ENCODE results near the gene KSR1. TPM values are rescaled to one million over a fixed set of nuclear protein-coding genes. Genes with fewer than 3 reads are reported as not detected.
A peak's percentile ranks its signal among the peaks of the same experiment; 100 is the strongest.

KSR1 gene
- total and polyA plus RNA-seq, 2 of the 4 experiments (the other 2 are of a cell fraction) = 12.5 to 21.9 TPM

DNA sequence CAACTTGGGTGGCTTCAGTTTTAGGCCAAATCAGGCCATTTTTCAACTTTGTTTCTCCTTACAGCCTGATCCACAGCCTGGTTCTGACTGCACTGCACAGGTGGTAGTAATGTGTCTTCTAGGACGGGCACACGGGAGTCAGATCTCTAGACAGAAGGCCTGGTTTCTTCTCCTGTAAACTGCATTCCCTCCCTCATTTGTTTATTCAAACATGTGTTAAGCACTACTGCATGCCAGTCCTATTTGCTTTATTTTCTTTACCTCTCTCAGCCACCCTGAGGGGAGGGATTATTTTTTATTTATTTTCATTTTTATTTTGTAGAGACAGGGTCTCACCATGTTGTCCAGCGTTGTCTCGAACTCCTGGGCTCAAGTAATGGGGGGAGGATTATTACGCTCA is 6.3 kb upstream of the KSR1 start:
- POLR2A ChIA-PET (ENCODE audit: unreplicated experiment) = no interaction called here
- CTCF ChIA-PET = no interaction called here
- Histone ChIP-seq H2BK20ac (ENCODE audit: low read depth, low read length) (peak overlapping the region; percentile 27; the same call in 1 of the 2 replicates), H3K79me1 (ENCODE audit: low read depth in 1 of 2, low read length in 2 of 2) (no peaks in the 10 kb centered on the region), H2AK5ac (ENCODE audit: low read depth, low read length) (peak overlapping the region; percentile 86), H3K9ac (ENCODE audit: low read depth, low read length) (no peak overlapping the region), H4K5ac (ENCODE audit: low read depth, low read length) (no peak overlapping the region), H3K4ac (ENCODE audit: low read depth, low read length) (peak overlapping the region; percentile 34; the same call in 1 of the 2 replicates), H3K9me3 (ENCODE audit: control insufficient read depth, insufficient read depth, low read length) (no peaks in the 10 kb centered on the region), H2BK120ac (ENCODE audit: low read depth, low read length) (peak overlapping the region; percentile 36), H2AFZ (replicated peaks; ENCODE audit: low read length, poor library complexity) (no peak overlapping the region), H3K56ac (ENCODE audit: extremely low read depth, insufficient read depth, low read length) (no peak overlapping the region), H4K20me1 (ENCODE audit: insufficient read depth, low read length) (peaks cover 4% of the 10 kb centered on the region; the same call in 1 of the 2 replicates), H3K4me2 (ENCODE audit: low read depth, low read length) (no peak overlapping the region), H3K14ac (replicated peaks; ENCODE audit: low read depth, low read length) (peak overlapping the region; percentile 53; the same call in 1 of the 2 replicates), H3K4me1 (ENCODE audit: control insufficient read depth, insufficient read depth, low read length) (peaks cover 24% of the 10 kb centered on the region), H3K9me1 (ENCODE audit: insufficient read depth, low read length) (peaks cover 16% of the 10 kb centered on the region), H3K27ac (ENCODE audit: insufficient read depth, low read length) (no peak overlapping the region), H3K4me3 (ENCODE audit: insufficient read depth, low read depth, low read length) (no peak overlapping the region), H3K27me3 (ENCODE audit: control insufficient read depth, insufficient read depth, low read length) (no peaks in the 10 kb centered on the region), H4K8ac (ENCODE audit: low read depth in 2 of 2, low read length in 2 of 2) (peak overlapping the region in 1 of 2 experiments; percentile 17; a peak in 1 of 4 replicates), H3K23ac (ENCODE audit: low read depth, low read length) (no peak overlapping the region; the same call in 1 of the 2 replicates), H4K91ac (ENCODE audit: insufficient read depth, low read depth, low read length) (peak overlapping the region; percentile 78), H2AK9ac (replicated peaks; ENCODE audit: low read depth, low read length, poor library complexity) (no peak overlapping the region), H2BK5ac (ENCODE audit: low read depth, low read length, poor library complexity, severe bottlenecking) (no peak overlapping the region), H3K36me3 (ENCODE audit: control insufficient read depth, insufficient read depth, low read length) (no peaks in the 10 kb centered on the region), H3K18ac (ENCODE audit: low read depth, low read length) (no peak overlapping the region; the same call in 1 of the 2 replicates), H2BK15ac (ENCODE audit: low read depth, low read length) (peak overlapping the region; percentile 85; the same call in 1 of the 3 replicates)
- TF ChIP-seq BHLHE40 (IDR thresholded peaks at IDR 0.05; ENCODE audit: low read depth, low read length) (no peak), NFE2L2 (IDR thresholded peaks at IDR 0.05; ENCODE audit: low read depth, low read length) (no peak), RAD21 (IDR thresholded peaks at IDR 0.05; ENCODE audit: low read length) (no peak), MAZ (IDR thresholded peaks at IDR 0.05; ENCODE audit: borderline replicate concordance, low read depth, low read length) (no peak), POLR2A (IDR thresholded peaks at IDR 0.05; ENCODE audit: low read depth, low read length) (no peak), CEBPB (IDR thresholded peaks at IDR 0.05; ENCODE audit: low read depth, low read length) (no peak), SMC3 (IDR thresholded peaks at IDR 0.05; ENCODE audit: low read depth, low read length) (no peak), CHD1 (IDR thresholded peaks at IDR 0.05; ENCODE audit: low read depth, low read length) (no peak), MAFK (IDR thresholded peaks at IDR 0.05; ENCODE audit: low read depth, low read length) (no peak), FOS (IDR thresholded peaks at IDR 0.05; ENCODE audit: low read depth, low read length) (no peak), MXI1 (IDR thresholded peaks at IDR 0.05; ENCODE audit: borderline replicate concordance, low read depth, low read length) (no peak), RCOR1 (IDR thresholded peaks at IDR 0.05; ENCODE audit: insufficient replicate concordance, low read length) (no peak), RFX5 (IDR thresholded peaks at IDR 0.05; ENCODE audit: low read depth, low read length) (no peak)
- TF ChIP-seq, protein P1, sequence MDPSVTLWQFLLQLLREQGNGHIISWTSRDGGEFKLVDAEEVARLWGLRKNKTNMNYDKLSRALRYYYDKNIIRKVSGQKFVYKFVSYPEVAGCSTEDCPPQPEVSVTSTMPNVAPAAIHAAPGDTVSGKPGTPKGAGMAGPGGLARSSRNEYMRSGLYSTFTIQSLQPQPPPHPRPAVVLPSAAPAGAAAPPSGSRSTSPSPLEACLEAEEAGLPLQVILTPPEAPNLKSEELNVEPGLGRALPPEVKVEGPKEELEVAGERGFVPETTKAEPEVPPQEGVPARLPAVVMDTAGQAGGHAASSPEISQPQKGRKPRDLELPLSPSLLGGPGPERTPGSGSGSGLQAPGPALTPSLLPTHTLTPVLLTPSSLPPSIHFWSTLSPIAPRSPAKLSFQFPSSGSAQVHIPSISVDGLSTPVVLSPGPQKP (IDR thresholded peaks at IDR 0.05; ENCODE audit: borderline replicate concordance, low read depth, low read length) = no peak
- TF ChIP-seq, protein P2, sequence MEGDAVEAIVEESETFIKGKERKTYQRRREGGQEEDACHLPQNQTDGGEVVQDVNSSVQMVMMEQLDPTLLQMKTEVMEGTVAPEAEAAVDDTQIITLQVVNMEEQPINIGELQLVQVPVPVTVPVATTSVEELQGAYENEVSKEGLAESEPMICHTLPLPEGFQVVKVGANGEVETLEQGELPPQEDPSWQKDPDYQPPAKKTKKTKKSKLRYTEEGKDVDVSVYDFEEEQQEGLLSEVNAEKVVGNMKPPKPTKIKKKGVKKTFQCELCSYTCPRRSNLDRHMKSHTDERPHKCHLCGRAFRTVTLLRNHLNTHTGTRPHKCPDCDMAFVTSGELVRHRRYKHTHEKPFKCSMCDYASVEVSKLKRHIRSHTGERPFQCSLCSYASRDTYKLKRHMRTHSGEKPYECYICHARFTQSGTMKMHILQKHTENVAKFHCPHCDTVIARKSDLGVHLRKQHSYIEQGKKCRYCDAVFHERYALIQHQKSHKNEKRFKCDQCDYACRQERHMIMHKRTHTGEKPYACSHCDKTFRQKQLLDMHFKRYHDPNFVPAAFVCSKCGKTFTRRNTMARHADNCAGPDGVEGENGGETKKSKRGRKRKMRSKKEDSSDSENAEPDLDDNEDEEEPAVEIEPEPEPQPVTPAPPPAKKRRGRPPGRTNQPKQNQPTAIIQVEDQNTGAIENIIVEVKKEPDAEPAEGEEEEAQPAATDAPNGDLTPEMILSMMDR (conservative IDR thresholded peaks at IDR 0.05; ENCODE audit: low read depth, low read length) = no peak
- TF ChIP-seq, protein P3, sequence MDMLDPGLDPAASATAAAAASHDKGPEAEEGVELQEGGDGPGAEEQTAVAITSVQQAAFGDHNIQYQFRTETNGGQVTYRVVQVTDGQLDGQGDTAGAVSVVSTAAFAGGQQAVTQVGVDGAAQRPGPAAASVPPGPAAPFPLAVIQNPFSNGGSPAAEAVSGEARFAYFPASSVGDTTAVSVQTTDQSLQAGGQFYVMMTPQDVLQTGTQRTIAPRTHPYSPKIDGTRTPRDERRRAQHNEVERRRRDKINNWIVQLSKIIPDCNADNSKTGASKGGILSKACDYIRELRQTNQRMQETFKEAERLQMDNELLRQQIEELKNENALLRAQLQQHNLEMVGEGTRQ (IDR thresholded peaks at IDR 0.05; ENCODE audit: low read depth, low read length) = no peak
- dilution Hi-C loops (cut with HindIII; ENCODE audit: low sequenced_read_pairs, unreplicated experiment) = no loop called here
- in situ Hi-C loops (cut with MboI; ENCODE audit: low sequenced_read_pairs) = loop anchor here (10.0 to 25.0 kb wide), 2 partner anchors 85 to 213 kb away; no protein-coding TSS in a partner anchor
- no CpG with 5 or more reads among the region's 5 CpGs for WGBS, 2 experiments (ENCODE audit: extremely low coverage in 2 of 2, insufficient read length in 1 of 2)
- DNase-seq (no peak), ATAC-seq (ENCODE audit: low read depth) (no peak)
- intact Hi-C loops (cut with micrococcal nuclease) = loop anchor here (10.0 kb wide), 2 partner anchors 205 to 435 kb away; no protein-coding TSS in a partner anchor
- BruUV-seq (replicated peaks) = no TSS peak
